Lower lobe of right lung (tissue), 2 donors: Measurements from ENCODE around the gene RFTN1. TPM values are rescaled to one million over a fixed set of nuclear protein-coding genes. Genes with fewer than 3 reads are reported as not detected.
A peak's percentile ranks its signal among the peaks of the same experiment; 100 is the strongest.

ENCODE experiments used
- ATAC-seq, 2 donors: fragments of 200-7000 bp; cut with Tn5 transposase; one replicate each; pipeline ENCODE4 v1.9.1; 2020 to 2022; ENCODE audit warnings: mild to moderate bottlenecking in 2 of 2, moderate library complexity in 2 of 2
- DNase-seq: peaks from one replicate; pipeline ENCODE4 v3.0.0-alpha.2; 2020
- H3K27ac ChIP-seq: fragments of 200-600 bp; one replicate; pipeline ENCODE4 v1.8.0; 2022
- H3K27me3 ChIP-seq: fragments of 200-600 bp; one replicate; pipeline ENCODE4 v1.8.0; 2022; ENCODE audit warnings: low read depth
- H3K36me3 ChIP-seq: fragments of 200-600 bp; one replicate; pipeline ENCODE4 v1.8.0; 2022; ENCODE audit warnings: mild to moderate bottlenecking
- H3K4me1 ChIP-seq: fragments of 200-600 bp; one replicate; pipeline ENCODE4 v1.8.0; 2022
- H3K4me3 ChIP-seq: fragments of 200-600 bp; one replicate; pipeline ENCODE4 v1.8.0; 2022; ENCODE audit warnings: mild to moderate bottlenecking
- H3K9me3 ChIP-seq: fragments of 200-600 bp; one replicate; pipeline ENCODE4 v1.8.0; 2022
- intact Hi-C: fragments of 100-400 bp; cut with DNase I; formaldehyde crosslinking; loops from one replicate; pipeline ENCODE4 v1.11.0; 2022
- total RNA-seq: library from RNA; stranded (reverse); fragmentation: NEBNext Ultra II Directional; extraction: Animal tissue kit (Norgen Biotek cat#: 25700); gene quantifications from one replicate; pipeline ENCODE4 v1.2.1, GENCODE V29; 2021
- TF ChIP-seq, protein P1 (sequence below): fragments of 200-600 bp; IDR thresholded peaks from one replicate; pipeline ENCODE4 v1.8.0; 2022; ENCODE audit warnings: antibody characterized with exemption, mild to moderate bottlenecking
- donor health status: DM: no; HTN: yes; CAD: no; lungs with severe emphysema.

The RFTN1 gene
- total RNA-seq, 1 donor from 2014 or later, result 58.2 TPM

DNA sequence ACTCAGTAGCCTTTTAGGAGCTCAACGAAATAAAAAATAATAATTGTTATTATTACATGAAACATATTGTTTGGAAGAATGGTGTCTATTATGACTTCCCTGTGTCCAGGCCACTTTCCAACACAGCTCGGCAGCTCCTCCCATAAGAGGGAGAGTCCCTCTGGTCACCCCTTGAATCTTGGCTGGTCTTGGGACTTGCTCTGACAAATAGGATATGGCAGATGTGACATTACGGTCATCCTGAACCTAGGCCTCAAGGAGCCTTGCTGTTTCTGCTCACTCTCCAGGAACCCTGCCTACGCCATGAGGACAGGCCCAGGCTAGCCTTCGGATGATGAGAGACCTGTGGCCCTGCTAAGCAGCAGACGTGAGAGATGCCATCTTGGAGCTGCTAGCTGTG lies 176.7 kb downstream of the RFTN1 start:
- ATAC-seq, result no peak

DNA sequence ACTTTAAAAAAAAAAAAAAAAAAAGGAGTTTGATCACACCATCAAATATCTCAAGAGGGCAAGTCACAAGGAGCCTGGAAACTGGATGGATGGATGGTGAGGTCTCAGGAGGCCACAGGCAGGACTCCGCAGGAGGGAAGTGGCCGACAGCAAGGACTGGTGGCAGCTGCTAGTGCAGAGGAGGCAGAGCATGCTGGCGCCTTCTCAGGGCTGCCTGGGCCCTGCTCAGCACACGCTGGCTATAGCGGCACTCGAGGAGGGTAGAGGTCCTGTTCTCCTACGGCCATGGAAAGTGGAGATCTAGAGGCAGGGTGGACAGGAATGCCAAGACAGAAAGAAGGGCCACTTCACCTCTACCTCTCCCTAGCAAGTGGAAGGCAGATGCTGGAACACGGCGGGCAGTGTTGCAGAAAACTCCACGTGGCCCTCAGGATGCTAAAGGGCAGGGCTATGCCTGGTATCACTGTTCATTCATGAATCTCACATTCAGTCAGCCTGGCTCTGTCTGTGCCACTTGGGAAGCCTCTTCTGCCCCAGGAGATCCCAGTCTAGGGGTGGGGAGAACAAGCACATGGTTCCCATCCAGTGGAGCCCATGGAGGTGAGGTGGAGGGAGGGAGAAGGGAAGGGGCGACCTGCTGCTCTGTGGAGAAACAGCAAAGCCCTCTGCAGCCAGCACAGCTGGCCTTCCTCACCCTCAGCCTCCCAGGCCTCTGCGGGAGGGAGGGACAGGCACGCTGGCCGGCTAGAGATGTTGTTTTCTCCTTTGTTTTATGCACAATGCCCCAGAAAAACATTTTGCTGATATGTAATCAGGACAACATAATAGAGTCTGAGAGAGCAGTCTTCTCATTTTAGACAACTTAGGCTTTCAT lies 177.5 kb downstream of the RFTN1 start:
- H3K4me3 ChIP-seq, result no peak overlapping the region
- DNase-seq, result no peak
- H3K36me3 ChIP-seq, result peaks cover 13% of the 10 kb centered on the region
- no peaks in the 10 kb centered on the region for H3K27me3 ChIP-seq
- peaks cover 8% of the 10 kb centered on the region for H3K9me3 ChIP-seq
- peaks cover 22% of the 10 kb centered on the region for H3K4me1 ChIP-seq
- peak overlapping the region; percentile 19 for H3K27ac ChIP-seq
- ATAC-seq, result peak in 1 of 2 donors; percentile 18
- TF ChIP-seq, protein P1, sequence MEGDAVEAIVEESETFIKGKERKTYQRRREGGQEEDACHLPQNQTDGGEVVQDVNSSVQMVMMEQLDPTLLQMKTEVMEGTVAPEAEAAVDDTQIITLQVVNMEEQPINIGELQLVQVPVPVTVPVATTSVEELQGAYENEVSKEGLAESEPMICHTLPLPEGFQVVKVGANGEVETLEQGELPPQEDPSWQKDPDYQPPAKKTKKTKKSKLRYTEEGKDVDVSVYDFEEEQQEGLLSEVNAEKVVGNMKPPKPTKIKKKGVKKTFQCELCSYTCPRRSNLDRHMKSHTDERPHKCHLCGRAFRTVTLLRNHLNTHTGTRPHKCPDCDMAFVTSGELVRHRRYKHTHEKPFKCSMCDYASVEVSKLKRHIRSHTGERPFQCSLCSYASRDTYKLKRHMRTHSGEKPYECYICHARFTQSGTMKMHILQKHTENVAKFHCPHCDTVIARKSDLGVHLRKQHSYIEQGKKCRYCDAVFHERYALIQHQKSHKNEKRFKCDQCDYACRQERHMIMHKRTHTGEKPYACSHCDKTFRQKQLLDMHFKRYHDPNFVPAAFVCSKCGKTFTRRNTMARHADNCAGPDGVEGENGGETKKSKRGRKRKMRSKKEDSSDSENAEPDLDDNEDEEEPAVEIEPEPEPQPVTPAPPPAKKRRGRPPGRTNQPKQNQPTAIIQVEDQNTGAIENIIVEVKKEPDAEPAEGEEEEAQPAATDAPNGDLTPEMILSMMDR, result no peak
- intact Hi-C loops, result no loop called here

More for the DNA sequence above, 176.7 kb downstream of the RFTN1 start:
- no peak overlapping the region for H3K27ac ChIP-seq
- no peaks in the 10 kb centered on the region for H3K27me3 ChIP-seq
- intact Hi-C loops, result no loop called here
- peaks cover 22% of the 10 kb centered on the region for H3K4me1 ChIP-seq
- DNase-seq, result no peak
- H3K9me3 ChIP-seq, result no peaks in the 10 kb centered on the region
- H3K36me3 ChIP-seq, result peaks cover 13% of the 10 kb centered on the region
- H3K4me3 ChIP-seq, result no peak overlapping the region
- TF ChIP-seq, protein P1, result no peak

DNA sequence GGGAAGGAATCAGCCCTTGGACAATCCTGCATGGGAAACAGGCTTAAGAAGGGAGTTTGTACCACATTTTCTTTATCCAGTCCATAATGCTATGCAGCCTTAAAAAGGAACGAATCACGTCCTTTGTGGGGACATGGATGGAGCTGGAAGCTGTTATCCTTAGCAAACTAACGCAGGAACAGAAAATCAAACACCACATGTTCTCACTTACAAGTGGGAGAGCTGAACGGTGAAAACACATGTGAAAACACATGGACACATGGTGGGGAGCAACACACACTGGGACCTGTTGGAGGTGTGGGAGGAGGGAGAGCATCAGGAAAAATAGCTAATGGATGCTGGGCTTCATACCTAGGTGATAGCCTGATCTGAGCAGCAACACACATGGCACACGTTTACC lies 178.2 kb downstream of the RFTN1 start:
- peaks cover 13% of the 10 kb centered on the region for H3K36me3 ChIP-seq
- no peak overlapping the region for H3K4me3 ChIP-seq
- DNase-seq (no peak), ATAC-seq (no peak)
- H3K27me3 ChIP-seq, result no peaks in the 10 kb centered on the region
- intact Hi-C loops, result no loop called here
- TF ChIP-seq, protein P1, result no peak
- peaks cover 8% of the 10 kb centered on the region for H3K9me3 ChIP-seq
- no peak overlapping the region for H3K27ac ChIP-seq
- peaks cover 22% of the 10 kb centered on the region for H3K4me1 ChIP-seq

DNA sequence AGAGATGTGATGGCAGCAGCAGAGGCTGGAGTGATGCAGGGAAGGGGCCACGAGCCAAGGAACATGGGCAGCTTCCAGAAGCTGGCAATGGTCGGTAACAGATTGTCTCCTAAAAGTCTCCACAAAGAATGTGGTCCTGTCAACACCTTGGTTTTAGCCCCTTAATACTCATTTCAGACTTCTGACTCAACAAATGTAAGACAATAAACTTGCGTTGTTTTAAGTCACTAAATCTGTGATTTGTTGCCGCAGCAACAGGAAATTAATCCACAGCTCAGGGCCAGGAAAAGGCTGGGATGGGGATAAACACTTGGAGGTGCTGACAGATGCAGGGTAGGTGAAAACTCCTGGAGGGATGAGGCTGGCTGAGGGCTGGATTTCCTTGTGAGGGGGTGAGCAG lies 178.6 kb downstream of the RFTN1 start:
- DNase-seq, result no peak
- intact Hi-C loops, result no loop called here
- H3K36me3 ChIP-seq, result peaks cover 13% of the 10 kb centered on the region
- H3K27me3 ChIP-seq, result no peaks in the 10 kb centered on the region
- peaks cover 22% of the 10 kb centered on the region for H3K4me1 ChIP-seq
- peaks cover 8% of the 10 kb centered on the region for H3K9me3 ChIP-seq
- H3K27ac ChIP-seq, result no peak overlapping the region
- ATAC-seq, result no peak
- TF ChIP-seq, protein P1, result no peak
- H3K4me3 ChIP-seq, result no peak overlapping the region

DNA sequence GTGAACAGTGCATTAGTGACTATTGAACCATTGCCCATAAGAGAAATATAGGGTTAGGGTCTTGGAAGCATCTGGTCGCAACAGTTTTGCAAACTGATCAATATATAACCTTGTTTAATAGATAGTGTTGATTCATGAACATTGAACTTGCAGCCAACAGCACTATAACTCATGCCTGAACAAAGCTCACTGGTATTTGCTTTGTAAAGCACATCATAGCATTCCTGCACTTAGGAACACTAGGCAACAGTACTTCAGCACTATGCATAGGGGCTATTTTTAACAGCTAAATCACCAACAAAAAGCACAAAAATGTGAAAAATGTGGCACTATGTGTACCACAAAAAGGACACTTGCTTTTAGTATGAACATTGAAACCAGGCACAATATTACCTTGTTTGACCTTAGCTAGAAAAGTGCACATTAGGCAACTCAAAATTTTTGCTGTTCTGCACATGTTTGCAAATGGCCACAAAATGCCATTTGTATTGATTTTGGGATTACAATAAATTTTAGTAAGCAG lies 180.5 kb downstream of the RFTN1 start:
- DNase-seq (no peak), ATAC-seq (peak; percentile 25 to 46)
- peaks cover 13% of the 10 kb centered on the region for H3K36me3 ChIP-seq

More for the DNA sequence above, 180.5 kb downstream of the RFTN1 start:
- Histone ChIP-seq H3K9me3 (peaks cover 8% of the 10 kb centered on the region), H3K4me1 (peaks cover 7% of the 10 kb centered on the region), H3K27ac (no peak overlapping the region), H3K27me3 (no peaks in the 10 kb centered on the region), H3K4me3 (no peak overlapping the region)
- intact Hi-C loops, result no loop called here
- TF ChIP-seq, protein P1, result no peak
